IPS-11a (cell line): ENCODE measurements around the gene OCSTAMP.
A peak's percentile ranks its signal among the peaks of the same experiment; 100 is the strongest.

Experiments used
- H3K4me3 ChIP-seq: one replicate; pipeline ENCODE4 v1.5.1; 2013; ENCODE audit warnings: low read depth, low read length, control low read depth

Gene OCSTAMP

GRCh38 chr20:46573788-46574584, 23.5 kb upstream of the OCSTAMP start:
- no peak overlapping the region for H3K4me3 ChIP-seq

GRCh38 chr20:46573234-46573633, 22.8 kb upstream of the OCSTAMP start:
- H3K4me3 ChIP-seq: no peak overlapping the region

GRCh38 chr20:46572790-46573189, 22.3 kb upstream of the OCSTAMP start:
- no peak overlapping the region for H3K4me3 ChIP-seq

GRCh38 chr20:46572153-46572552, 21.7 kb upstream of the OCSTAMP start:
- no peak overlapping the region for H3K4me3 ChIP-seq

- H3K4me3 ChIP-seq: no peak overlapping the region
Observed at GRCh38 chr20:46571418-46571817, 21.0 kb upstream of the OCSTAMP start.

- no peak overlapping the region for H3K4me3 ChIP-seq
Observed at GRCh38 chr20:46570956-46571355, 20.5 kb upstream of the OCSTAMP start.

GRCh38 chr20:46569961-46570360, 19.5 kb upstream of the OCSTAMP start:
- no peak overlapping the region for H3K4me3 ChIP-seq

GRCh38 chr20:46568570-46569129, 18.2 kb upstream of the OCSTAMP start:
- H3K4me3 ChIP-seq: no peak overlapping the region

GRCh38 chr20:46566125-46566524, 15.7 kb upstream of the OCSTAMP start:
- no peak overlapping the region for H3K4me3 ChIP-seq

- no peak overlapping the region for H3K4me3 ChIP-seq
Observed at GRCh38 chr20:46564241-46564957, 13.9 kb upstream of the OCSTAMP start.

- no peak overlapping the region for H3K4me3 ChIP-seq
Observed at GRCh38 chr20:46563860-46564221, 13.4 kb upstream of the OCSTAMP start.

- peak overlapping the region; percentile 1 for H3K4me3 ChIP-seq
Observed at GRCh38 chr20:46563170-46563859, 12.9 kb upstream of the OCSTAMP start.

- peak overlapping the region; percentile 1 for H3K4me3 ChIP-seq
Observed at GRCh38 chr20:46562373-46563169, 12.1 kb upstream of the OCSTAMP start.

- H3K4me3 ChIP-seq: no peak overlapping the region
Observed at GRCh38 chr20:46562009-46562372, 11.5 kb upstream of the OCSTAMP start.

- H3K4me3 ChIP-seq: no peak overlapping the region
Observed at GRCh38 chr20:46559685-46560440, 9.4 kb upstream of the OCSTAMP start.

GRCh38 chr20:46559001-46559400, 8.5 kb upstream of the OCSTAMP start:
- H3K4me3 ChIP-seq: no peak overlapping the region

- no peak overlapping the region for H3K4me3 ChIP-seq
Observed at GRCh38 chr20:46558511-46558959, 8.1 kb upstream of the OCSTAMP start.

- no peak overlapping the region for H3K4me3 ChIP-seq
Observed at GRCh38 chr20:46557231-46557956, 6.9 kb upstream of the OCSTAMP start.

GRCh38 chr20:46555370-46555956, 5.0 kb upstream of the OCSTAMP start:
- H3K4me3 ChIP-seq: no peak overlapping the region
